CD14-positive monocyte (primary cell): ENCODE results near the gene KCTD21. TPM values are rescaled to one million over a fixed set of nuclear protein-coding genes. Genes with fewer than 3 reads are reported as not detected.

Source experiments
- DNase-seq, 3 donors: peaks; one replicate each; pipeline ENCODE4 v3.0.0-alpha.2; 2011 to 2022
- H2AFZ ChIP-seq: 2 replicates; pipeline ENCODE4 v1.6.0; 2012; ENCODE audit warnings: mild to moderate bottlenecking, low read depth, low read length, inconsistent platforms; ENCODE audit not compliant: insufficient read depth, poor library complexity, severe bottlenecking
- H3K27ac ChIP-seq, 2 donors: 1 replicate in 1 of 2; 2 replicates in 1 of 2; pipeline ENCODE4 v1.5.1; 2012 to 2013; ENCODE audit warnings: low read length in 2 of 2, control low read depth in 1 of 2, inconsistent platforms in 1 of 2, low read depth in 1 of 2, mild to moderate bottlenecking in 1 of 2
- H3K27me3 ChIP-seq, 2 donors: one replicate each; pipeline versions ENCODE4 v1.6.0 to v1.6.1; 2011 to 2013; ENCODE audit warnings: low read length in 2 of 2; ENCODE audit not compliant: control insufficient read depth in 2 of 2, insufficient read depth in 2 of 2
- H3K36me3 ChIP-seq, 2 donors: replicated peaks in 1 of 2; 1 replicate in 1 of 2; 2 replicates in 1 of 2; pipeline versions ENCODE4 v1.5.1 to v1.6.1; 2012 to 2013; ENCODE audit warnings: low read length in 2 of 2, control low read depth in 1 of 2, inconsistent platforms in 1 of 2, mild to moderate bottlenecking in 1 of 2; ENCODE audit not compliant: insufficient read depth in 2 of 2, control insufficient read depth in 1 of 2
- H3K4me1 ChIP-seq, 2 donors: 1 replicate in 1 of 2; 2 replicates in 1 of 2; pipeline versions ENCODE4 v1.5.1 to v1.6.1; 2012 to 2013; ENCODE audit warnings: low read length in 2 of 2, control low read depth in 1 of 2, inconsistent platforms in 1 of 2, mild to moderate bottlenecking in 1 of 2, moderate library complexity in 1 of 2; ENCODE audit not compliant: insufficient read depth in 2 of 2, control insufficient read depth in 1 of 2
- H3K4me2 ChIP-seq: replicated peaks from 2 replicates; pipeline ENCODE3; 2012; ENCODE audit warnings: low read length, moderate library complexity, mild to moderate bottlenecking; ENCODE audit not compliant: poor library complexity, severe bottlenecking; ENCODE audit errors: extremely low read depth
- H3K4me3 ChIP-seq, 3 experiments: fragments of 200-600 bp in 1 of 3; sonication (generic) in 1 of 3; replicated peaks in 1 of 3; 1 replicate in 2 of 3; 2 replicates in 1 of 3; pipeline ENCODE4 v1.5.1; 2011 to 2013; ENCODE audit warnings: low read length in 3 of 3, mild to moderate bottlenecking in 3 of 3, control low read depth in 2 of 3, low read depth in 2 of 3, inconsistent platforms in 1 of 3, moderate library complexity in 1 of 3
- H3K79me2 ChIP-seq: 2 replicates; pipeline ENCODE4 v1.6.0; 2012; ENCODE audit warnings: mild to moderate bottlenecking, control low read depth, inconsistent platforms, low read length, moderate library complexity; ENCODE audit not compliant: insufficient read depth
- H3K9ac ChIP-seq: 2 replicates; pipeline ENCODE4 v1.6.0; 2017; ENCODE audit warnings: low read length, mild to moderate bottlenecking; ENCODE audit not compliant: insufficient read depth, poor library complexity, severe bottlenecking
- H3K9me3 ChIP-seq, 2 donors: replicated peaks in 1 of 2; 1 replicate in 1 of 2; 2 replicates in 1 of 2; pipeline versions ENCODE4 v1.5.1 to v1.6.1; 2012 to 2013; ENCODE audit warnings: low read length in 2 of 2, control low read depth in 1 of 2; ENCODE audit not compliant: control insufficient read depth in 1 of 2, insufficient read depth in 1 of 2
- H4K20me1 ChIP-seq: 2 replicates; pipeline ENCODE4 v1.6.0; 2012; ENCODE audit warnings: mild to moderate bottlenecking, low read length, control low read depth, moderate library complexity; ENCODE audit not compliant: insufficient read depth
- H3K27ac Mint-ChIP-seq, 7 donors: one replicate each; pipeline ENCODE4 v1.8.0; 2020; ENCODE audit warnings: mild to moderate bottlenecking in 7 of 7, mixed read lengths in 7 of 7, moderate library complexity in 6 of 7, inconsistent platforms in 2 of 7
- H3K27me3 Mint-ChIP-seq, 3 donors: one replicate each; pipeline ENCODE4 v1.8.0; 2021 to 2022; ENCODE audit warnings: low read depth in 3 of 3, mild to moderate bottlenecking in 3 of 3, mixed read lengths in 3 of 3, moderate library complexity in 3 of 3, inconsistent platforms in 1 of 3
- H3K36me3 Mint-ChIP-seq, 2 donors: one replicate each; pipeline ENCODE4 v1.8.0; 2020; ENCODE audit warnings: mixed read lengths in 2 of 2, inconsistent platforms in 1 of 2, mild to moderate bottlenecking in 1 of 2
- H3K4me1 Mint-ChIP-seq: one replicate; pipeline ENCODE4 v1.8.0; 2020; ENCODE audit warnings: mild to moderate bottlenecking, mixed read lengths
- H3K4me3 Mint-ChIP-seq, 2 donors: one replicate each; pipeline ENCODE4 v1.8.0; 2020; ENCODE audit warnings: mild to moderate bottlenecking in 2 of 2, mixed read lengths in 2 of 2, moderate library complexity in 1 of 2
- H3K9me3 Mint-ChIP-seq, 7 donors: one replicate each; pipeline ENCODE4 v1.8.0; 2020 to 2022; ENCODE audit warnings: mixed read lengths in 7 of 7, mild to moderate bottlenecking in 6 of 7, moderate library complexity in 6 of 7, inconsistent platforms in 2 of 7
- WGBS: methylation state at CpG from one replicate; pipeline ENCODE4 v1.1.5; 2013; ENCODE audit warnings: missing lambda C conversion rate; ENCODE audit not compliant: insufficient coverage; 5-methylcytosine and 5-hydroxymethylcytosine counted together
- intact Hi-C, 2 donors: fragments of 100-400 bp; cut with micrococcal nuclease; formaldehyde crosslinking; loops; one replicate each; pipeline versions ENCODE4 v1.15.0 to v1.15.1; 2023
- polyA plus RNA-seq, 3 donors: library from polyadenylated mRNA; depleted of rRNA in 1 of 3; unstranded in 2 of 3; stranded (reverse) in 1 of 3; fragments of 300-500 nt in 2 of 3; fragments of >200 nt in 1 of 3; fragmentation: Illumina TruSeq in 2 of 3; gene quantifications; 1 replicate in 2 of 3; 2 replicates in 1 of 3; pipeline ENCODE4 v1.2.3, GENCODE V29; 2012 to 2021
- small RNA-seq: library from RNA; depleted of rRNA; stranded (forward); fragments of <200 nt; gene quantifications from one replicate; pipeline ENCODE3, GENCODE V24; 2012; ENCODE audit warnings: low read depth; ENCODE audit not compliant: insufficient read length
- TF ChIP-seq, protein P1 (sequence below): fragments of 200-600 bp; IDR thresholded peaks from one replicate; pipeline ENCODE4 v1.8.0; 2022; ENCODE audit warnings: antibody characterized with exemption, mild to moderate bottlenecking

KCTD21 gene
- polyA plus RNA-seq, 3 donors = 3.2 to 9.2 (median 5.2) TPM

DNA sequence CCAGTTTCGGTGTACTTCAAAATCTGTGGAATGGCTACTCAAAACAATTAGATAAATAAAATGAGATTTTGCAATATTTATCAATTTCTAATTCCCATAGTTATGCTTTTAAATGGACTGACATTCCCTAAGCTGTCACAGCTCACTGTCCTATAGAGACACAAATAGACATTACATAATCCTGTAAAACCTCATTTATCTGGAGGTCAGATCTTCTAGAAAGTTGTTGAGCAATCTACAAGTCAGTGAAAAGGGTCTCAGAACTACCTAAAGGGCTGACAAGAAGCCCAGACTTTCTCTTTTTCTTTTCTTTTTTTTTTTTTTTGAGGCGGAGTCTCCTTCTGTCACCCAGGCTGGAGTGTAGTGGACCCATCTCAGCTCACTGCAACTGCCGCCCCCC lies 61.0 kb downstream of the KCTD21 start:
- H3K36me3 ChIP-seq = peaks cover 14 to 17% of the 10 kb centered on the region in 2 donors
- WGBS = no CpG with 5 or more reads among the region's 3 CpGs
- H3K9ac ChIP-seq = no peak overlapping the region

More for the DNA sequence above, 61.0 kb downstream of the KCTD21 start:
- Mint-ChIP-seq H3K27ac (peak overlapping the region in 1 of 7 donors; percentile 76), H3K4me3 (no peak overlapping the region), H3K36me3 (peaks cover 15 to 31% of the 10 kb centered on the region in 2 donors), H3K27me3 (no peaks in the 10 kb centered on the region), H3K9me3 (no peaks in the 10 kb centered on the region), H3K4me1 (peaks cover 7% of the 10 kb centered on the region)
- no peaks in the 10 kb centered on the region for H3K9me3 ChIP-seq
- no peak for DNase-seq
- intact Hi-C loops = no loop called here
- H3K4me3 ChIP-seq = no peak overlapping the region
- no peaks in the 10 kb centered on the region for H3K27me3 ChIP-seq
- H4K20me1 ChIP-seq = no peaks in the 10 kb centered on the region
- TF ChIP-seq, protein P1, sequence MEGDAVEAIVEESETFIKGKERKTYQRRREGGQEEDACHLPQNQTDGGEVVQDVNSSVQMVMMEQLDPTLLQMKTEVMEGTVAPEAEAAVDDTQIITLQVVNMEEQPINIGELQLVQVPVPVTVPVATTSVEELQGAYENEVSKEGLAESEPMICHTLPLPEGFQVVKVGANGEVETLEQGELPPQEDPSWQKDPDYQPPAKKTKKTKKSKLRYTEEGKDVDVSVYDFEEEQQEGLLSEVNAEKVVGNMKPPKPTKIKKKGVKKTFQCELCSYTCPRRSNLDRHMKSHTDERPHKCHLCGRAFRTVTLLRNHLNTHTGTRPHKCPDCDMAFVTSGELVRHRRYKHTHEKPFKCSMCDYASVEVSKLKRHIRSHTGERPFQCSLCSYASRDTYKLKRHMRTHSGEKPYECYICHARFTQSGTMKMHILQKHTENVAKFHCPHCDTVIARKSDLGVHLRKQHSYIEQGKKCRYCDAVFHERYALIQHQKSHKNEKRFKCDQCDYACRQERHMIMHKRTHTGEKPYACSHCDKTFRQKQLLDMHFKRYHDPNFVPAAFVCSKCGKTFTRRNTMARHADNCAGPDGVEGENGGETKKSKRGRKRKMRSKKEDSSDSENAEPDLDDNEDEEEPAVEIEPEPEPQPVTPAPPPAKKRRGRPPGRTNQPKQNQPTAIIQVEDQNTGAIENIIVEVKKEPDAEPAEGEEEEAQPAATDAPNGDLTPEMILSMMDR = no peak
- H3K27ac ChIP-seq = no peak overlapping the region
- no peak overlapping the region for H3K4me2 ChIP-seq
- no peaks in the 10 kb centered on the region for H3K4me1 ChIP-seq
- H2AFZ ChIP-seq = no peak overlapping the region
- H3K79me2 ChIP-seq = no peaks in the 10 kb centered on the region

Small RNAs within 50 kb of the gene (small RNA-seq; reads per million reads assigned to genes)
- gene RNU6-126P = not detected

Other genes with a start within 250 kb of the KCTD21 start
- 10 to 100 TPM; 23.5 to 41.7 (median 29.0) TPM for gene INTS4, start 194.0 kb downstream of the KCTD21 start, polyA plus RNA-seq
- under 1 TPM; 0.14 to 0.33 (median 0.23) TPM for gene KCTD14, start 165.3 kb downstream of the KCTD21 start, polyA plus RNA-seq
- not detected for gene THRSP, start 124.8 kb downstream of the KCTD21 start, polyA plus RNA-seq
- 100 to 1,000 TPM in 2 of 3 donors, 10 to 100 TPM in 1; 47.7 to 219 (median 209) TPM for gene NDUFC2, start 108.8 kb downstream of the KCTD21 start, polyA plus RNA-seq
- 10 to 100 TPM; 15.6 to 41.7 (median 40.6) TPM for gene ALG8, start 49.0 kb downstream of the KCTD21 start, polyA plus RNA-seq
- 1 to 10 TPM in 1 of 3 donors, under 1 TPM in 2; 0.42 to 7.6 (median 0.63) TPM for gene USP35, start 293 bp upstream of the KCTD21 start, polyA plus RNA-seq
- gene GAB2, start 229.2 kb upstream of the KCTD21 start, polyA plus RNA-seq = 10 to 100 TPM in 1 of 3 donors, 1 to 10 TPM in 2; 2.8 to 39.4 (median 4.4) TPM